GM21423 (cell line): ENCODE measurements around the gene TCF7L1.
"Not testable (repeated sequence)": the region's sequence is repeated elsewhere in the genome, so short reads cannot be mapped to it uniquely, and the experiment has no call there.

Source experiments
- ATAC-seq: cut with Tn5 transposase; IDR thresholded peaks from one replicate; pipeline ENCODE4 v1.9.1; 2021; ENCODE audit warnings: mild to moderate bottlenecking, moderate library complexity; ENCODE audit not compliant: unreplicated experiment

TCF7L1 gene

GRCh38 chr2:85312404-85312803 is 179.2 kb downstream of the TCF7L1 start:
- ATAC-seq, result no peak

- no peak for ATAC-seq
Observed at GRCh38 chr2:85314884-85315242, 181.7 kb downstream of the TCF7L1 start.

GRCh38 chr2:85315921-85316320 is 182.7 kb downstream of the TCF7L1 start:
- not testable (repeated sequence) for ATAC-seq

- no peak for ATAC-seq
Observed at GRCh38 chr2:85318222-85319074, 185.3 kb downstream of the TCF7L1 start.

- ATAC-seq, result no peak
Observed at GRCh38 chr2:85319796-85320195, 186.6 kb downstream of the TCF7L1 start.

- no peak for ATAC-seq
Observed at GRCh38 chr2:85323351-85323987, 190.3 kb downstream of the TCF7L1 start.

- not testable (repeated sequence) for ATAC-seq
Observed at GRCh38 chr2:85323988-85324367, 190.8 kb downstream of the TCF7L1 start.

- no peak for ATAC-seq
Observed at GRCh38 chr2:85324639-85325465, 191.7 kb downstream of the TCF7L1 start.

GRCh38 chr2:85325466-85325811 is 192.2 kb downstream of the TCF7L1 start:
- no peak for ATAC-seq

GRCh38 chr2:85326406-85327159 is 193.4 kb downstream of the TCF7L1 start:
- no peak for ATAC-seq

GRCh38 chr2:85327160-85327821 is 194.1 kb downstream of the TCF7L1 start:
- ATAC-seq, result peak; percentile 30

GRCh38 chr2:85327822-85328617 is 194.8 kb downstream of the TCF7L1 start, which contains the start of gene TGOLN2:
TSS of gene TGOLN2 (minus strand) at chr2:85327989. CDS start at chr2:85327962, 27 bp downstream.
- ATAC-seq, result peak; percentile 83

GRCh38 chr2:85329181-85329651 is 196.0 kb downstream of the TCF7L1 start:
- no peak for ATAC-seq

- not testable (repeated sequence) for ATAC-seq
Observed at GRCh38 chr2:85329701-85330100, 196.5 kb downstream of the TCF7L1 start.

- ATAC-seq, result no peak
Observed at GRCh38 chr2:85330839-85331636, 197.8 kb downstream of the TCF7L1 start.

GRCh38 chr2:85333877-85334276 is 200.7 kb downstream of the TCF7L1 start:
- ATAC-seq, result not testable (repeated sequence)

- no peak for ATAC-seq
Observed at GRCh38 chr2:85334928-85335327, 201.7 kb downstream of the TCF7L1 start.
